Testis (tissue), 2 donors: ENCODE measurements around the gene MXRA8.

Experiments used
- CTCF ChIP-seq, 3 experiments: fragments of 450-650 bp in 2 of 3; fragments of 200-600 bp in 1 of 3; sonication (generic) in 1 of 3; IDR thresholded peaks; one replicate each; pipeline ENCODE4 v1.5.1; 2016 to 2019; ENCODE audit warnings: antibody characterized with exemption in 3 of 3, mild to moderate bottlenecking in 2 of 3, moderate library complexity in 1 of 3
- POLR2A ChIP-seq: fragments of 450-650 bp; IDR thresholded peaks from one replicate; pipeline ENCODE4 v1.6.1; 2017; ENCODE audit warnings: antibody characterized with exemption, mild to moderate bottlenecking, moderate library complexity

GRCh38 chr1:1349256-1350012 is 8.9 kb downstream of the MXRA8 start, which contains the start of gene DVL1:
- TF ChIP-seq CTCF (IDR thresholded peaks at IDR 0.05) (peak; percentile 37 to 52 (median 44)), POLR2A (no peak)
